Lower leg skin (tissue), 3 donors: ENCODE results near the gene RAB34.

Source experiments
- CTCF ChIP-seq, 3 donors: fragments of 450-650 bp; IDR thresholded peaks; one replicate each; pipeline ENCODE4 v1.5.1; 2016; ENCODE audit warnings: antibody characterized with exemption in 3 of 3, mild to moderate bottlenecking in 3 of 3, moderate library complexity in 2 of 3
- POLR2A ChIP-seq, 2 donors: fragments of 450-650 bp; IDR thresholded peaks; one replicate each; pipeline ENCODE4 v1.6.1; 2016 to 2017; ENCODE audit warnings: antibody characterized with exemption in 2 of 2, mild to moderate bottlenecking in 1 of 2, moderate library complexity in 1 of 2

- TF ChIP-seq CTCF (IDR thresholded peaks at IDR 0.05) = no peak
- TF ChIP-seq POLR2A (IDR thresholded peaks at IDR 0.05) = no peak
Observed at GRCh38 chr17:28737316-28737715, 19.6 kb upstream of the RAB34 start.
